H1 (cell line): ENCODE measurements around the gene SLC1A7. TPM values are rescaled to one million over a fixed set of nuclear protein-coding genes. Genes with fewer than 3 reads are reported as not detected.

Experiments
- CTCF ChIA-PET: fragments of 300-600 bp; sonication (Branson Sonifier 250); formaldehyde crosslinking; loops from one replicate; lab custom pipeline; 2021; ENCODE audit not compliant: partially characterized antibody; lab: Charles Lee
- POLR2A ChIA-PET: fragments of 300-600 bp; sonication (Branson Sonifier 250); formaldehyde crosslinking; loops from one replicate; lab custom pipeline; 2021; ENCODE audit warnings: inconsistent platforms; ENCODE audit not compliant: partially characterized antibody; lab: Charles Lee
- DNase-seq, 2 experiments: peaks; one replicate each; pipeline versions ENCODE4 v3.0.0 to v3.0.0-alpha.2; 2010 to 2022; ENCODE audit warnings: low spot score in 2 of 2, low read depth in 1 of 2, mixed read lengths in 1 of 2
- FAIRE-seq: peaks from 2 replicates; lab custom pipeline; 2011; peaks lifted over from hg19 to GRCh38; lab: Jason Lieb, UNC
- H2AFZ ChIP-seq: 2 replicates; pipeline ENCODE4 v1.8.1; 2012; ENCODE audit warnings: low read length, inconsistent platforms
- H2AK5ac ChIP-seq: 2 replicates; pipeline ENCODE4 v1.6.1; 2013; ENCODE audit warnings: low read depth, low read length
- H2BK120ac ChIP-seq: replicated peaks from 2 replicates; pipeline ENCODE3; 2013; ENCODE audit warnings: low read depth, low read length, inconsistent platforms
- H2BK12ac ChIP-seq: 2 replicates; pipeline ENCODE4 v1.6.1; 2013; ENCODE audit warnings: low read depth, low read length
- H2BK15ac ChIP-seq: 2 replicates; pipeline ENCODE4 v1.6.1; 2013; ENCODE audit warnings: low read length
- H2BK20ac ChIP-seq: 2 replicates; pipeline ENCODE4 v1.6.1; 2013; ENCODE audit warnings: low read length
- H2BK5ac ChIP-seq: 2 replicates; pipeline ENCODE4 v1.6.1; 2013; ENCODE audit warnings: low read depth, low read length
- H3K14ac ChIP-seq: 2 replicates; pipeline ENCODE4 v1.6.1; 2013; ENCODE audit warnings: inconsistent platforms; ENCODE audit not compliant: insufficient read length
- H3K18ac ChIP-seq: 2 replicates; pipeline ENCODE4 v1.6.1; 2013; ENCODE audit warnings: low read length; ENCODE audit errors: extremely low read depth
- H3K23ac ChIP-seq: 2 replicates; pipeline ENCODE4 v1.6.1; 2013; ENCODE audit warnings: inconsistent platforms; ENCODE audit not compliant: insufficient read length
- H3K23me2 ChIP-seq: 2 replicates; pipeline ENCODE4 v1.6.1; 2013; ENCODE audit warnings: low read depth, low read length
- H3K27ac ChIP-seq: 2 replicates; pipeline ENCODE4 v1.6.1; 2011; ENCODE audit warnings: low read depth, low read length, inconsistent platforms
- H3K27me3 ChIP-seq, 4 experiments: replicated peaks in 1 of 4; 1 replicate in 1 of 4; 2 replicates in 3 of 4; pipeline versions ENCODE4 v1.6.1 to v1.8.1; 2011 to 2013; ENCODE audit warnings: low read length in 3 of 4, mild to moderate bottlenecking in 3 of 4, inconsistent platforms in 2 of 4, mixed read lengths in 2 of 4, moderate library complexity in 1 of 4; ENCODE audit not compliant: control insufficient read depth in 3 of 4, insufficient read depth in 3 of 4; ENCODE audit errors: extremely low read depth in 1 of 4
- H3K36me3 ChIP-seq, 4 experiments: 2 replicates each; pipeline versions ENCODE4 v1.6.1 to v1.8.1; 2011 to 2013; ENCODE audit warnings: mild to moderate bottlenecking in 4 of 4, low read length in 3 of 4, moderate library complexity in 2 of 4, control low read depth in 1 of 4, inconsistent platforms in 1 of 4; ENCODE audit not compliant: insufficient read depth in 4 of 4, control insufficient read depth in 2 of 4
- H3K4ac ChIP-seq: replicated peaks from 2 replicates; pipeline ENCODE3; 2013; ENCODE audit warnings: low read length, low read depth, mixed read lengths, inconsistent platforms; ENCODE audit not compliant: insufficient read length
- H3K4me1 ChIP-seq, 4 experiments: replicated peaks in 1 of 4; 1 replicate in 1 of 4; 2 replicates in 3 of 4; pipeline versions ENCODE4 v1.6.1 to v1.8.1; 2011 to 2013; ENCODE audit warnings: low read length in 3 of 4, inconsistent platforms in 2 of 4, mixed read lengths in 1 of 4; ENCODE audit not compliant: insufficient read depth in 4 of 4, control insufficient read depth in 3 of 4
- H3K4me2 ChIP-seq, 2 experiments: 2 replicates each; pipeline versions ENCODE4 v1.6.1 to v1.8.1; 2011 to 2013; ENCODE audit warnings: low read depth in 2 of 2, low read length in 2 of 2, control low read depth in 1 of 2, inconsistent platforms in 1 of 2, mild to moderate bottlenecking in 1 of 2; ENCODE audit not compliant: insufficient read depth in 1 of 2
- H3K4me3 ChIP-seq, 4 experiments: fragments of 200-600, 300-600 bp in 1 of 4; sonication (generic), shearing (Covaris generic), sonication (Bioruptor Twin) in 1 of 4; 2 replicates each; pipeline versions ENCODE4 v1.5.1 to v1.8.1; 2011 to 2016; ENCODE audit warnings: low read length in 4 of 4, low read depth in 3 of 4, control low read depth in 2 of 4, inconsistent platforms in 2 of 4, mild to moderate bottlenecking in 2 of 4, mixed read lengths in 1 of 4, moderate library complexity in 1 of 4; ENCODE audit not compliant: insufficient read depth in 2 of 4; ENCODE audit errors: extremely low read depth in 1 of 4
- H3K56ac ChIP-seq: replicated peaks from 2 replicates; pipeline ENCODE3; 2013; ENCODE audit warnings: low read depth, mild to moderate bottlenecking, mixed read lengths, low read length, inconsistent platforms; ENCODE audit not compliant: insufficient read length
- H3K79me1 ChIP-seq: 2 replicates; pipeline ENCODE4 v1.6.1; 2013; ENCODE audit warnings: low read depth, low read length, control low read depth
- H3K79me2 ChIP-seq, 2 experiments: 2 replicates each; pipeline versions ENCODE4 v1.6.1 to v1.8.1; 2012 to 2013; ENCODE audit warnings: low read length in 2 of 2, mild to moderate bottlenecking in 2 of 2, inconsistent platforms in 1 of 2; ENCODE audit not compliant: insufficient read depth in 2 of 2, control insufficient read depth in 1 of 2
- H3K9ac ChIP-seq, 4 experiments: replicated peaks in 1 of 4; 1 replicate in 1 of 4; 2 replicates in 3 of 4; pipeline versions ENCODE4 v1.6.1 to v1.8.1; 2011 to 2013; ENCODE audit warnings: low read depth in 3 of 4, low read length in 3 of 4, control low read depth in 2 of 4, mild to moderate bottlenecking in 2 of 4, moderate library complexity in 2 of 4, inconsistent platforms in 1 of 4; ENCODE audit errors: extremely low read depth in 1 of 4
- H3K9me3 ChIP-seq, 2 experiments: 2 replicates each; pipeline versions ENCODE4 v1.6.1 to v1.8.1; 2012 to 2013; ENCODE audit warnings: mild to moderate bottlenecking in 2 of 2, moderate library complexity in 2 of 2, control low read depth in 1 of 2, inconsistent platforms in 1 of 2, low read depth in 1 of 2, low read length in 1 of 2, mixed read lengths in 1 of 2; ENCODE audit not compliant: insufficient read depth in 2 of 2
- H4K20me1 ChIP-seq, 2 experiments: replicated peaks in 1 of 2; 2 replicates each; pipeline versions ENCODE3 to v1.8.1; 2011 to 2013; ENCODE audit warnings: inconsistent platforms in 2 of 2, low read length in 2 of 2, mild to moderate bottlenecking in 1 of 2; ENCODE audit not compliant: insufficient read depth in 2 of 2, control insufficient read depth in 1 of 2
- H4K5ac ChIP-seq: 2 replicates; pipeline ENCODE4 v1.6.1; 2013; ENCODE audit warnings: low read length, low read depth, mixed read lengths, inconsistent platforms; ENCODE audit not compliant: insufficient read length
- H4K8ac ChIP-seq: 2 replicates; pipeline ENCODE4 v1.8.0; 2013; ENCODE audit warnings: mild to moderate bottlenecking, moderate library complexity, low read length, inconsistent platforms; ENCODE audit not compliant: insufficient read depth; ENCODE audit errors: extremely low read depth
- H4K91ac ChIP-seq: replicated peaks from 2 replicates; pipeline ENCODE3; 2013; ENCODE audit warnings: low read length, mixed read lengths, inconsistent platforms; ENCODE audit not compliant: insufficient read length
- CTBP2 ChIP-seq: IDR thresholded peaks from 2 replicates; pipeline ENCODE4 v1.7.0; 2011; ENCODE audit warnings: borderline replicate concordance, mild to moderate bottlenecking, moderate library complexity, mixed read lengths, low read length; ENCODE audit not compliant: insufficient read depth, insufficient read length
- MAFK ChIP-seq: IDR thresholded peaks from 2 replicates; pipeline ENCODE4 v1.6.1; 2012; ENCODE audit warnings: low read depth, mild to moderate bottlenecking, improper control_type of control experiment, low read length
- WGBS, 2 experiments: shearing (Covaris generic) in 1 of 2; methylation state at CpG; one replicate each; pipeline versions ENCODE4 v1.1.6 to v1.1.7; 2013 to 2015; ENCODE audit warnings: low lambda C conversion rate in 2 of 2, mixed read lengths in 2 of 2, inconsistent platforms in 1 of 2, low coverage in 1 of 2, missing lambda C conversion rate in 1 of 2; ENCODE audit not compliant: insufficient replicate concordance in 2 of 2, insufficient coverage in 1 of 2, insufficient read length in 1 of 2; ENCODE audit errors: extremely low coverage in 1 of 2, missing lambda C conversion rate in 1 of 2; 5-methylcytosine and 5-hydroxymethylcytosine counted together
- polyA plus RNA-seq, 7 experiments: library from polyadenylated mRNA; depleted of rRNA in 3 of 7; stranded (reverse) in 5 of 7; unstranded in 2 of 7; fragments of >200 nt in 5 of 7; fragments of 200-250 nt in 2 of 7; gene quantifications; 1 replicate in 5 of 7; 2 replicates in 1 of 7; 4 replicates in 1 of 7; pipeline versions ENCODE4 v1.2.1 to v1.2.3, GENCODE V29; 2011 to 2013; ENCODE audit warnings: missing spikeins in 2 of 7, mixed read lengths in 2 of 7
- total RNA-seq: library from RNA; stranded (reverse); fragmentation: NEBNext Ultra II Directional; extraction: Animal tissue kit (Norgen Biotek cat#: 25700); gene quantifications from 2 replicates; pipeline ENCODE4 v1.2.1, GENCODE V29; 2021
- TF ChIP-seq, protein P1 (sequence below): IDR thresholded peaks from 2 replicates; pipeline ENCODE4 v1.6.1; 2012; ENCODE audit warnings: low read length, inconsistent platforms

Gene SLC1A7
- total and polyA plus RNA-seq, 2 of the 8 experiments (the other 6 are each of a cell fraction or from before 2014, with no cell fraction given), result not detected

DNA sequence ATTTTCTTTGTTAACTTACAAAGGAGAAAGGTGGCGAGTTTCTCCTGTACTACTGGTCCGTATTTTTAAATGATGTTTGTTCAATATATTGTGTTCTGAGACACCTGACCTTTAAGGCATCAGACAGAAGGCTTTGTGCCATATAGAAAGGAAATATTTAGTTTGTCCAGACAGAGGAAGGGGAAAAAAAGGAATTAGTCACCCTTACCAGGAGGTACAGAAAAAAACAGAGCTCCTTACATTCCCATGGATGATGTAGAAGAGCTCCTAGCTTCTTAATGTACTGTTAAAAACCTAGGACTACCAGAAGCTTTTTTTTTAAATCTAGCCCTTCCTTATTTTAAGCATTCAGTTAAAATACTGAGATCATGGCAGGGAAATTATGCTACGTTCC is 92.9 kb downstream of the SLC1A7 start:
- Histone ChIP-seq H3K23ac (no peak overlapping the region), H3K14ac (no peak overlapping the region), H2BK12ac (no peak overlapping the region), H2AK5ac (no peak overlapping the region), H3K9me3 (no peaks in the 10 kb centered on the region), H3K56ac (no peak overlapping the region), H3K18ac (no peak overlapping the region), H3K4me2 (no peak overlapping the region), H2BK120ac (no peak overlapping the region), H3K9ac (no peak overlapping the region), H4K91ac (no peak overlapping the region), H2BK15ac (no peak overlapping the region), H2AFZ (no peak overlapping the region), H4K8ac (no peak overlapping the region), H3K23me2 (no peaks in the 10 kb centered on the region), H3K4ac (no peak overlapping the region), H4K5ac (no peak overlapping the region), H3K27me3 (no peaks in the 10 kb centered on the region), H4K20me1 (no peaks in the 10 kb centered on the region), H3K79me1 (no peaks in the 10 kb centered on the region), H2BK20ac (no peak overlapping the region), H3K4me3 (no peak overlapping the region), H2BK5ac (no peak overlapping the region), H3K27ac (no peak overlapping the region), H3K4me1 (peaks cover 3 to 12% (median 9%) of the 10 kb centered on the region in 4 experiments), H3K36me3 (no peaks in the 10 kb centered on the region; a peak in 1 of 8 replicates), H3K79me2 (no peaks in the 10 kb centered on the region)
- 90% methylated on average over 3 of the region's 3 CpGs; no CpG with 5 or more reads in 1 of the 2 experiments for WGBS, 2 experiments
- no peak for FAIRE-seq
- POLR2A ChIA-PET, result no interaction called here
- no peak for DNase-seq
- TF ChIP-seq, protein P1, sequence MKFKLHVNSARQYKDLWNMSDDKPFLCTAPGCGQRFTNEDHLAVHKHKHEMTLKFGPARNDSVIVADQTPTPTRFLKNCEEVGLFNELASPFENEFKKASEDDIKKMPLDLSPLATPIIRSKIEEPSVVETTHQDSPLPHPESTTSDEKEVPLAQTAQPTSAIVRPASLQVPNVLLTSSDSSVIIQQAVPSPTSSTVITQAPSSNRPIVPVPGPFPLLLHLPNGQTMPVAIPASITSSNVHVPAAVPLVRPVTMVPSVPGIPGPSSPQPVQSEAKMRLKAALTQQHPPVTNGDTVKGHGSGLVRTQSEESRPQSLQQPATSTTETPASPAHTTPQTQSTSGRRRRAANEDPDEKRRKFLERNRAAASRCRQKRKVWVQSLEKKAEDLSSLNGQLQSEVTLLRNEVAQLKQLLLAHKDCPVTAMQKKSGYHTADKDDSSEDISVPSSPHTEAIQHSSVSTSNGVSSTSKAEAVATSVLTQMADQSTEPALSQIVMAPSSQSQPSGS, result no peak
- TF ChIP-seq MAFK (no peak), CTBP2 (no peak)
- CTCF ChIA-PET, result no interaction called here
